H1 (cell line): Measurements from ENCODE around the gene TIFAB. TPM values are rescaled to one million over a fixed set of nuclear protein-coding genes. Genes with fewer than 3 reads are reported as not detected.

Experiments
- BCL11A ChIP-seq, 2 experiments: IDR thresholded peaks; one replicate each; pipeline ENCODE4 v1.6.1; 2011; ENCODE audit warnings: low read depth in 2 of 2, low read length in 2 of 2, mild to moderate bottlenecking in 2 of 2
- BRCA1 ChIP-seq: IDR thresholded peaks from 2 replicates; pipeline ENCODE4 v1.6.1; 2012; ENCODE audit warnings: low read depth, low read length, improper control_type of control experiment
- CHD1 ChIP-seq: IDR thresholded peaks from 2 replicates; pipeline ENCODE4 v1.6.1; 2012; ENCODE audit warnings: low read depth, low read length, improper control_type of control experiment
- EZH2 ChIP-seq: fragments of 200-600 bp; sonication (generic); IDR thresholded peaks from 2 replicates; pipeline ENCODE4 v1.7.1; 2012; ENCODE audit warnings: low read depth, mild to moderate bottlenecking, moderate library complexity, low read length, inconsistent platforms; ENCODE audit not compliant: severe bottlenecking
- RAD21 ChIP-seq, 2 experiments: IDR thresholded peaks in 1 of 2; conservative IDR thresholded peaks in 1 of 2; 2 replicates each; pipeline ENCODE4 v1.6.1; 2011; ENCODE audit warnings: low read depth in 2 of 2, low read length in 2 of 2, improper control_type of control experiment in 1 of 2, inconsistent platforms in 1 of 2, mild to moderate bottlenecking in 1 of 2, moderate library complexity in 1 of 2
- SUZ12 ChIP-seq: fragments of 200-600 bp; sonication (generic); IDR thresholded peaks from 2 replicates; pipeline ENCODE4 v1.6.1; 2012; ENCODE audit warnings: mild to moderate bottlenecking, inconsistent platforms, low read length, moderate library complexity, mixed read lengths
- polyA plus RNA-seq, 7 experiments: library from polyadenylated mRNA; depleted of rRNA in 3 of 7; stranded (reverse) in 5 of 7; unstranded in 2 of 7; fragments of >200 nt in 5 of 7; fragments of 200-250 nt in 2 of 7; gene quantifications; 1 replicate in 5 of 7; 2 replicates in 1 of 7; 4 replicates in 1 of 7; pipeline versions ENCODE4 v1.2.1 to v1.2.3, GENCODE V29; 2011 to 2013; ENCODE audit warnings: missing spikeins in 2 of 7, mixed read lengths in 2 of 7
- total RNA-seq: library from RNA; stranded (reverse); fragmentation: NEBNext Ultra II Directional; extraction: Animal tissue kit (Norgen Biotek cat#: 25700); gene quantifications from 2 replicates; pipeline ENCODE4 v1.2.1, GENCODE V29; 2021
- TF ChIP-seq, protein P1 (sequence below): fragments of 300-600 bp; sonication (generic); IDR thresholded peaks from 2 replicates; pipeline ENCODE4 v1.7.1; 2012; ENCODE audit warnings: low read length, moderate library complexity, mild to moderate bottlenecking, inconsistent platforms; ENCODE audit not compliant: insufficient replicate concordance

TIFAB gene
- total and polyA plus RNA-seq, 2 of the 8 experiments (the other 6 are each of a cell fraction or from before 2014, with no cell fraction given): not detected

DNA sequence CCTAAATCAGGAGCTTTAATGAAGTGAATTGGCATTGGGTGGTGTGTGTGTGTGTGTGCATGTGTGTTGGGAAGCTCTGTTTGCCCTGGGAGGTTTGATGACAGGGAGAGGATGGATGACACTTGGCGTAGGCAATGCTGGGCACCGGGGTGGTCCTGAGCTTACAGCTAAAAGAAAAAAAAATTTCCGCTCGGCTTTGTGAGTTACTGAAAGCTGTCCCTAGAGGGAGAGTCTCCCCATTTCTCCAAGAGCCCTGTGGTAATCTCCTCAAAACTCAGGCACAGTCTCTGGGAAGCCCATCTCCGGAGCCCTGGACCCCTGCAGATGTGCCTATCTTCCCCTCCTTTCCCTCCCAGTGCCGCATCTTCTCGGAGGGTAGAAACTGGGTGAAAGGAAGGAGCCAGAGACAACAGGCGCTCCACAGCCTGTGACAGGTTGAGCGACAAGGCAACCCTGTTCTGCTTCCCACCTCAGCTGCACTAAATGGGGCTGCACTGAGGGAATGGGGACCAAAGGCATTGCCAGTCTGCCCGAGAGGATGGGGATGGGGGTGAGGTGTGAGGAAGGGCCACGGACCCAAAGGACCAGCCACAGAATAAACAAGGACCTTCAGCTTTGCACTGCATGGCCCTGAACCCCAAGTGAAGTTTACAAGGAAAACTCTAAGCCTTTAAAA lies 35.8 kb upstream of the TIFAB start (continued):
- TF ChIP-seq BCL11A (IDR thresholded peaks at IDR 0.05; ENCODE audit: low read depth in 2 of 2, low read length in 2 of 2) (no peak), CHD1 (no peak), BRCA1 (no peak), EZH2 (peak; percentile 21), SUZ12 (0 out of 2 replicates have a peak, but pooled peaks have one; percentile 4), RAD21 (IDR thresholded peaks at IDR 0.05 in 1 of 2, conservative IDR thresholded peaks at IDR 0.05 in 1 of 2; ENCODE audit: low read depth in 2 of 2, low read length in 2 of 2) (peak; percentile 14 to 40; a peak in 2 of 4 replicates)
- TF ChIP-seq, protein P1, sequence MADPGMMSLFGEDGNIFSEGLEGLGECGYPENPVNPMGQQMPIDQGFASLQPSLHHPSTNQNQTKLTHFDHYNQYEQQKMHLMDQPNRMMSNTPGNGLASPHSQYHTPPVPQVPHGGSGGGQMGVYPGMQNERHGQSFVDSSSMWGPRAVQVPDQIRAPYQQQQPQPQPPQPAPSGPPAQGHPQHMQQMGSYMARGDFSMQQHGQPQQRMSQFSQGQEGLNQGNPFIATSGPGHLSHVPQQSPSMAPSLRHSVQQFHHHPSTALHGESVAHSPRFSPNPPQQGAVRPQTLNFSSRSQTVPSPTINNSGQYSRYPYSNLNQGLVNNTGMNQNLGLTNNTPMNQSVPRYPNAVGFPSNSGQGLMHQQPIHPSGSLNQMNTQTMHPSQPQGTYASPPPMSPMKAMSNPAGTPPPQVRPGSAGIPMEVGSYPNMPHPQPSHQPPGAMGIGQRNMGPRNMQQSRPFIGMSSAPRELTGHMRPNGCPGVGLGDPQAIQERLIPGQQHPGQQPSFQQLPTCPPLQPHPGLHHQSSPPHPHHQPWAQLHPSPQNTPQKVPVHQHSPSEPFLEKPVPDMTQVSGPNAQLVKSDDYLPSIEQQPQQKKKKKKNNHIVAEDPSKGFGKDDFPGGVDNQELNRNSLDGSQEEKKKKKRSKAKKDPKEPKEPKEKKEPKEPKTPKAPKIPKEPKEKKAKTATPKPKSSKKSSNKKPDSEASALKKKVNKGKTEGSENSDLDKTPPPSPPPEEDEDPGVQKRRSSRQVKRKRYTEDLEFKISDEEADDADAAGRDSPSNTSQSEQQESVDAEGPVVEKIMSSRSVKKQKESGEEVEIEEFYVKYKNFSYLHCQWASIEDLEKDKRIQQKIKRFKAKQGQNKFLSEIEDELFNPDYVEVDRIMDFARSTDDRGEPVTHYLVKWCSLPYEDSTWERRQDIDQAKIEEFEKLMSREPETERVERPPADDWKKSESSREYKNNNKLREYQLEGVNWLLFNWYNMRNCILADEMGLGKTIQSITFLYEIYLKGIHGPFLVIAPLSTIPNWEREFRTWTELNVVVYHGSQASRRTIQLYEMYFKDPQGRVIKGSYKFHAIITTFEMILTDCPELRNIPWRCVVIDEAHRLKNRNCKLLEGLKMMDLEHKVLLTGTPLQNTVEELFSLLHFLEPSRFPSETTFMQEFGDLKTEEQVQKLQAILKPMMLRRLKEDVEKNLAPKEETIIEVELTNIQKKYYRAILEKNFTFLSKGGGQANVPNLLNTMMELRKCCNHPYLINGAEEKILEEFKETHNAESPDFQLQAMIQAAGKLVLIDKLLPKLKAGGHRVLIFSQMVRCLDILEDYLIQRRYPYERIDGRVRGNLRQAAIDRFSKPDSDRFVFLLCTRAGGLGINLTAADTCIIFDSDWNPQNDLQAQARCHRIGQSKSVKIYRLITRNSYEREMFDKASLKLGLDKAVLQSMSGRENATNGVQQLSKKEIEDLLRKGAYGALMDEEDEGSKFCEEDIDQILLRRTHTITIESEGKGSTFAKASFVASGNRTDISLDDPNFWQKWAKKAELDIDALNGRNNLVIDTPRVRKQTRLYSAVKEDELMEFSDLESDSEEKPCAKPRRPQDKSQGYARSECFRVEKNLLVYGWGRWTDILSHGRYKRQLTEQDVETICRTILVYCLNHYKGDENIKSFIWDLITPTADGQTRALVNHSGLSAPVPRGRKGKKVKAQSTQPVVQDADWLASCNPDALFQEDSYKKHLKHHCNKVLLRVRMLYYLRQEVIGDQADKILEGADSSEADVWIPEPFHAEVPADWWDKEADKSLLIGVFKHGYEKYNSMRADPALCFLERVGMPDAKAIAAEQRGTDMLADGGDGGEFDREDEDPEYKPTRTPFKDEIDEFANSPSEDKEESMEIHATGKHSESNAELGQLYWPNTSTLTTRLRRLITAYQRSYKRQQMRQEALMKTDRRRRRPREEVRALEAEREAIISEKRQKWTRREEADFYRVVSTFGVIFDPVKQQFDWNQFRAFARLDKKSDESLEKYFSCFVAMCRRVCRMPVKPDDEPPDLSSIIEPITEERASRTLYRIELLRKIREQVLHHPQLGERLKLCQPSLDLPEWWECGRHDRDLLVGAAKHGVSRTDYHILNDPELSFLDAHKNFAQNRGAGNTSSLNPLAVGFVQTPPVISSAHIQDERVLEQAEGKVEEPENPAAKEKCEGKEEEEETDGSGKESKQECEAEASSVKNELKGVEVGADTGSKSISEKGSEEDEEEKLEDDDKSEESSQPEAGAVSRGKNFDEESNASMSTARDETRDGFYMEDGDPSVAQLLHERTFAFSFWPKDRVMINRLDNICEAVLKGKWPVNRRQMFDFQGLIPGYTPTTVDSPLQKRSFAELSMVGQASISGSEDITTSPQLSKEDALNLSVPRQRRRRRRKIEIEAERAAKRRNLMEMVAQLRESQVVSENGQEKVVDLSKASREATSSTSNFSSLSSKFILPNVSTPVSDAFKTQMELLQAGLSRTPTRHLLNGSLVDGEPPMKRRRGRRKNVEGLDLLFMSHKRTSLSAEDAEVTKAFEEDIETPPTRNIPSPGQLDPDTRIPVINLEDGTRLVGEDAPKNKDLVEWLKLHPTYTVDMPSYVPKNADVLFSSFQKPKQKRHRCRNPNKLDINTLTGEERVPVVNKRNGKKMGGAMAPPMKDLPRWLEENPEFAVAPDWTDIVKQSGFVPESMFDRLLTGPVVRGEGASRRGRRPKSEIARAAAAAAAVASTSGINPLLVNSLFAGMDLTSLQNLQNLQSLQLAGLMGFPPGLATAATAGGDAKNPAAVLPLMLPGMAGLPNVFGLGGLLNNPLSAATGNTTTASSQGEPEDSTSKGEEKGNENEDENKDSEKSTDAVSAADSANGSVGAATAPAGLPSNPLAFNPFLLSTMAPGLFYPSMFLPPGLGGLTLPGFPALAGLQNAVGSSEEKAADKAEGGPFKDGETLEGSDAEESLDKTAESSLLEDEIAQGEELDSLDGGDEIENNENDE: no peak
